ENCODE data around the gene SMAD5. TPM values are rescaled to one million over a fixed set of nuclear protein-coding genes. Genes with fewer than 3 reads are reported as not detected.
A peak's percentile ranks its signal among the peaks of the same experiment; 100 is the strongest.

The SMAD5 gene
- total RNA-seq, 2 donors from 2014 or later = 97.8 to 105 TPM

DNA sequence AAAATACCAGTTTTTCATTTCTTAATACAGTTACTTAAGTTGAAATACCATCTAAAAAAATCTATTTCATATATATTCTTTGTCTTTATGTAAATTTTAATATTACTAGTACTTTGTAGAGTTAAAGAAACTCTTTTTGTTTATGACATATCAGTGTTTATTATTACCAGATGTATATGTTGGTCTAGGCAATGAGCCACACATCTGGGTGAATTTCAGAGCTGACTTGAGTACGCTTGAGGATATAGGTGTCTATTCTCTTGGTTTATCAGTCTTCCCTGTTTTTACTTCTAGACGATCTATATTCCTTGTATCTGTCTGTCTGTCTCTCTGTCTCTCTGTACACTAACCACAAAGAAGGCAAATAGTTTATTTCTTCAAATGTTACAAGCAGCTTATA lies 2.9 kb downstream of the SMAD5 start:
- Histone ChIP-seq H3K27me3 (ENCODE audit: control insufficient read depth, insufficient read depth, low read length, poor library complexity, severe bottlenecking) (no peaks in the 10 kb centered on the region), H3K4me1 (ENCODE audit: control insufficient read depth, insufficient read depth, low read length) (peaks cover 9% of the 10 kb centered on the region), H3K9ac (ENCODE audit: extremely low read depth, low read length, poor library complexity, severe bottlenecking) (no peak overlapping the region), H3K4me3 (ENCODE audit: low read length) (peak overlapping the region; percentile 41), H3K9me3 (ENCODE audit: control insufficient read depth, low read length) (no peaks in the 10 kb centered on the region), H3K27ac (ENCODE audit: low read depth, low read length) (no peak overlapping the region), H3K36me3 (ENCODE audit: control insufficient read depth, insufficient read depth, low read length) (no peaks in the 10 kb centered on the region)
- TF ChIP-seq, protein P1, sequence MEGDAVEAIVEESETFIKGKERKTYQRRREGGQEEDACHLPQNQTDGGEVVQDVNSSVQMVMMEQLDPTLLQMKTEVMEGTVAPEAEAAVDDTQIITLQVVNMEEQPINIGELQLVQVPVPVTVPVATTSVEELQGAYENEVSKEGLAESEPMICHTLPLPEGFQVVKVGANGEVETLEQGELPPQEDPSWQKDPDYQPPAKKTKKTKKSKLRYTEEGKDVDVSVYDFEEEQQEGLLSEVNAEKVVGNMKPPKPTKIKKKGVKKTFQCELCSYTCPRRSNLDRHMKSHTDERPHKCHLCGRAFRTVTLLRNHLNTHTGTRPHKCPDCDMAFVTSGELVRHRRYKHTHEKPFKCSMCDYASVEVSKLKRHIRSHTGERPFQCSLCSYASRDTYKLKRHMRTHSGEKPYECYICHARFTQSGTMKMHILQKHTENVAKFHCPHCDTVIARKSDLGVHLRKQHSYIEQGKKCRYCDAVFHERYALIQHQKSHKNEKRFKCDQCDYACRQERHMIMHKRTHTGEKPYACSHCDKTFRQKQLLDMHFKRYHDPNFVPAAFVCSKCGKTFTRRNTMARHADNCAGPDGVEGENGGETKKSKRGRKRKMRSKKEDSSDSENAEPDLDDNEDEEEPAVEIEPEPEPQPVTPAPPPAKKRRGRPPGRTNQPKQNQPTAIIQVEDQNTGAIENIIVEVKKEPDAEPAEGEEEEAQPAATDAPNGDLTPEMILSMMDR (conservative IDR thresholded peaks at IDR 0.05) = no peak
- Mint-ChIP-seq H3K27ac (no peak overlapping the region), H3K9me3 (no peaks in the 10 kb centered on the region), H3K4me1 (peaks cover 45% of the 10 kb centered on the region), H3K36me3 (ENCODE audit: low read depth) (peaks cover 4% of the 10 kb centered on the region), H3K27me3 (ENCODE audit: insufficient read depth) (no peaks in the 10 kb centered on the region), H3K4me3 (no peak overlapping the region)
- 98 to 100% methylated on average over 1 to 2 of the region's 2 CpGs for WGBS, 2 experiments (ENCODE audit: insufficient coverage in 1 of 2, insufficient read length in 1 of 2)
- no peak for DNase-seq

DNA sequence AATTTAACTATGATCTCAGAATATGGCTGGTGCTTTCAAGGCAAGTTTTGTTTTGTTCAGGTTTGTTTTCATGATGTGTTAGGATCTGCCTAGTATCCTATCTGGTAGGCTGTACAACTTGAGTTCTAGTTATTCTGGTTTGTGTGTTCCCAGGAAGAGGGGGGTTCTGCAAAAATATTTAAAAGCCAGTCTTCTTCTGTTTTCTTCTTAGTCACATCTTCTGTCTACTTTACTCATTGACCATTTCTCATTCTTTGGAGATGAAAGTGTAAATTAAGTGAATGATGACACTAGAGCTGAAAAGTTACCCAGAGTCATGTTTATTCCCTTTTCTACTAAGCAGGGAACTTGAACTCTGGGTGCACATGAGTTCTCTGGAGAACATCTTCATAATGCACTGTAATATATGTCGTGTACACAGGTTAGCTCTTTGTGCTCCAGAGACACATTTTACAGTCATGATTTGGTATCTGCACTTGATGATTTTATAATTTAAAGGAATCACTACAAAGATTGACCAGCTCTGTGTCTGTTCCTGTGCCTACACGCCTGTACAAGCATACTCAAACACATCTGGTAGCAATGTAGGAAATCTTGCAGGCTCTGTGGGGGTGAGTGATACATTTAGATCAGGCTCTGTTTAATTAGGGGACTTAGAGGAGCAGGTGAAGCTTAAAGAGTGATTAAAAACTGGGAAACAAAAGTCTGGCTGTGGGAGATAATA lies 5.0 kb downstream of the SMAD5 start:
- Histone ChIP-seq H3K9me3 (ENCODE audit: control insufficient read depth, low read length) (no peaks in the 10 kb centered on the region), H3K9ac (ENCODE audit: extremely low read depth, low read length, poor library complexity, severe bottlenecking) (no peak overlapping the region), H3K36me3 (ENCODE audit: control insufficient read depth, insufficient read depth, low read length) (no peaks in the 10 kb centered on the region), H3K27me3 (ENCODE audit: control insufficient read depth, insufficient read depth, low read length, poor library complexity, severe bottlenecking) (no peaks in the 10 kb centered on the region), H3K4me3 (ENCODE audit: low read length) (peak overlapping the region; percentile 63), H3K4me1 (ENCODE audit: control insufficient read depth, insufficient read depth, low read length) (peaks cover 9% of the 10 kb centered on the region), H3K27ac (ENCODE audit: low read depth, low read length) (no peak overlapping the region)
- DNase-seq = no peak
- 70 to 80% methylated on average over 1 to 2 of the region's 2 CpGs for WGBS, 2 experiments (ENCODE audit: insufficient coverage in 1 of 2, insufficient read length in 1 of 2)
- H3K27ac Mint-ChIP-seq = peak overlapping the region; percentile 24
- H3K27me3 Mint-ChIP-seq (ENCODE audit: insufficient read depth) = no peaks in the 10 kb centered on the region
- TF ChIP-seq, protein P1 (conservative IDR thresholded peaks at IDR 0.05) = no peak
- H3K9me3 Mint-ChIP-seq = no peaks in the 10 kb centered on the region
- H3K36me3 Mint-ChIP-seq (ENCODE audit: low read depth) = peaks cover 4% of the 10 kb centered on the region
- H3K4me3 Mint-ChIP-seq = peak overlapping the region; percentile 12
- H3K4me1 Mint-ChIP-seq = peaks cover 41% of the 10 kb centered on the region

DNA sequence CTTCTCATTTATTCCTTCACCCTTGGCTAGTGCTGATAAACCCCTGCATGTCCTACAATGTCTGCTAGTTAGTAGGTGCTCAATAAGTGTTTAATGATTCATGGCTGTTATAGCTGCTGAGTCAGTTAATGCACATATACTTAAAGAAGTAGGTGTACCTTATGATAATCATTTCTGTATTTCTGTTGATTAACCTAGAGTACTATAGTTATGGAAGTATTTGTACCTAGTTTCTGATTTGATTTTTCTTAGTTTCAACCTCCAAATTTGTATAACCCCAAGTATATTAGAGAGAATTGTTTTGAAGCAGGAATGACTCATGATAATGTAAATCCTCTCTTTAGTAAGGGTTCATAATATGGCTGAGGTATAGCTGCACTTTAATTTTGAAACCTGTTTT lies 8.9 kb downstream of the SMAD5 start:
- H3K4me3 ChIP-seq (ENCODE audit: low read length) = no peak overlapping the region
- no peaks in the 10 kb centered on the region for H3K36me3 Mint-ChIP-seq (ENCODE audit: low read depth)
- H3K4me1 Mint-ChIP-seq = peaks cover 27% of the 10 kb centered on the region
- no peaks in the 10 kb centered on the region for H3K27me3 Mint-ChIP-seq (ENCODE audit: insufficient read depth)
- no peaks in the 10 kb centered on the region for H3K9me3 ChIP-seq (ENCODE audit: control insufficient read depth, low read length)
- H3K4me3 Mint-ChIP-seq = no peak overlapping the region
- H3K27me3 ChIP-seq (ENCODE audit: control insufficient read depth, insufficient read depth, low read length, poor library complexity, severe bottlenecking) = no peaks in the 10 kb centered on the region
- DNase-seq = no peak
- no peak overlapping the region for H3K9ac ChIP-seq (ENCODE audit: extremely low read depth, low read length, poor library complexity, severe bottlenecking)
- peaks cover 5% of the 10 kb centered on the region for H3K4me1 ChIP-seq (ENCODE audit: control insufficient read depth, insufficient read depth, low read length)
- H3K36me3 ChIP-seq (ENCODE audit: control insufficient read depth, insufficient read depth, low read length) = no peaks in the 10 kb centered on the region
- H3K27ac ChIP-seq (ENCODE audit: low read depth, low read length) = no peak overlapping the region
- H3K9me3 Mint-ChIP-seq = no peaks in the 10 kb centered on the region
- no peak overlapping the region for H3K27ac Mint-ChIP-seq
- TF ChIP-seq, protein P1 (conservative IDR thresholded peaks at IDR 0.05) = no peak

Data from endodermal cell (in vitro differentiated cells).